ENCODE measurements around the gene GADD45G.

The GADD45G gene

GRCh38 chr9:89594811-89595550 is 9.8 kb upstream of the GADD45G start:
- H3K4me1 ChIP-seq (ENCODE audit: control insufficient read depth, low read depth, low read length) = peaks cover 8% of the 10 kb centered on the region
- no peak overlapping the region for H3K9ac ChIP-seq (ENCODE audit: low read length)
- H3K4me3 ChIP-seq (ENCODE audit: low read length) = no peak overlapping the region
- no peaks in the 10 kb centered on the region for H3K9me3 ChIP-seq (ENCODE audit: control insufficient read depth, low read depth, low read length)
- no peaks in the 10 kb centered on the region for H3K27me3 ChIP-seq (ENCODE audit: control insufficient read depth, insufficient read depth, low read length)
- no peak overlapping the region for H3K27ac ChIP-seq (ENCODE audit: low read length)
- no peaks in the 10 kb centered on the region for H3K36me3 ChIP-seq (ENCODE audit: control insufficient read depth, low read depth, low read length)

DNA sequence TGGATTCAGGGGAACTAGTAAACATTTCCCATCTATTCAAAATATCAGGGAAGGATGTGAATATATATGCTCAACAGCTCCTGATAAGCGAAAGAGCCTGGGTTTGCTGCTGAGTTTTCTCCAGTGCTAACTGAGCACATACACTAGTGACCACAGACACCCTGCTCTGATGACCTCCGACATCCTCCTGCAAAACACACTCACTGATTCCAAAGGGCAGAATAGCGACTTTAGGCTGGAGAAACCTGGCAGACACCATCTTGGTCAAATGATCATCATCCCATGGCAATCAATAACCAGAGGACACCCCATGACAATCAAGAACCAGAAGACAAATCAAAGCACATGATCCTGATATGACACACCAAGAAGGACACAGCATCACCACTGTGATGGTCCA is 9.2 kb upstream of the GADD45G start:
- Histone ChIP-seq H3K9ac (ENCODE audit: low read length) (no peak overlapping the region), H3K4me3 (ENCODE audit: low read length) (no peak overlapping the region), H3K9me3 (ENCODE audit: control insufficient read depth, low read depth, low read length) (no peaks in the 10 kb centered on the region), H3K4me1 (ENCODE audit: control insufficient read depth, low read depth, low read length) (peaks cover 8% of the 10 kb centered on the region), H3K27ac (ENCODE audit: low read length) (no peak overlapping the region), H3K27me3 (ENCODE audit: control insufficient read depth, insufficient read depth, low read length) (no peaks in the 10 kb centered on the region), H3K36me3 (ENCODE audit: control insufficient read depth, low read depth, low read length) (no peaks in the 10 kb centered on the region)

- H3K4me3 ChIP-seq (ENCODE audit: low read length) = no peak overlapping the region
- peaks cover 8% of the 10 kb centered on the region for H3K4me1 ChIP-seq (ENCODE audit: control insufficient read depth, low read depth, low read length)
- no peaks in the 10 kb centered on the region for H3K36me3 ChIP-seq (ENCODE audit: control insufficient read depth, low read depth, low read length)
- no peak overlapping the region for H3K9ac ChIP-seq (ENCODE audit: low read length)
- H3K9me3 ChIP-seq (ENCODE audit: control insufficient read depth, low read depth, low read length) = no peaks in the 10 kb centered on the region
- no peak overlapping the region for H3K27ac ChIP-seq (ENCODE audit: low read length)
- H3K27me3 ChIP-seq (ENCODE audit: control insufficient read depth, insufficient read depth, low read length) = no peaks in the 10 kb centered on the region
Observed at GRCh38 chr9:89596937-89597555, 7.8 kb upstream of the GADD45G start.

GRCh38 chr9:89597711-89598362 is 7.0 kb upstream of the GADD45G start:
- Histone ChIP-seq H3K27ac (ENCODE audit: low read length) (no peak overlapping the region), H3K4me3 (ENCODE audit: low read length) (no peak overlapping the region), H3K9me3 (ENCODE audit: control insufficient read depth, low read depth, low read length) (no peaks in the 10 kb centered on the region), H3K36me3 (ENCODE audit: control insufficient read depth, low read depth, low read length) (no peaks in the 10 kb centered on the region), H3K9ac (ENCODE audit: low read length) (no peak overlapping the region), H3K4me1 (ENCODE audit: control insufficient read depth, low read depth, low read length) (peaks cover 8% of the 10 kb centered on the region), H3K27me3 (ENCODE audit: control insufficient read depth, insufficient read depth, low read length) (no peaks in the 10 kb centered on the region)

- H3K9ac ChIP-seq (ENCODE audit: low read length) = no peak overlapping the region
- H3K27me3 ChIP-seq (ENCODE audit: control insufficient read depth, insufficient read depth, low read length) = peaks cover 3% of the 10 kb centered on the region
- no peaks in the 10 kb centered on the region for H3K36me3 ChIP-seq (ENCODE audit: control insufficient read depth, low read depth, low read length)
- no peak overlapping the region for H3K27ac ChIP-seq (ENCODE audit: low read length)
- H3K4me1 ChIP-seq (ENCODE audit: control insufficient read depth, low read depth, low read length) = peaks cover 7% of the 10 kb centered on the region
- no peak overlapping the region for H3K4me3 ChIP-seq (ENCODE audit: low read length)
- H3K9me3 ChIP-seq (ENCODE audit: control insufficient read depth, low read depth, low read length) = no peaks in the 10 kb centered on the region
Observed at GRCh38 chr9:89598363-89598713, 6.5 kb upstream of the GADD45G start.

DNA sequence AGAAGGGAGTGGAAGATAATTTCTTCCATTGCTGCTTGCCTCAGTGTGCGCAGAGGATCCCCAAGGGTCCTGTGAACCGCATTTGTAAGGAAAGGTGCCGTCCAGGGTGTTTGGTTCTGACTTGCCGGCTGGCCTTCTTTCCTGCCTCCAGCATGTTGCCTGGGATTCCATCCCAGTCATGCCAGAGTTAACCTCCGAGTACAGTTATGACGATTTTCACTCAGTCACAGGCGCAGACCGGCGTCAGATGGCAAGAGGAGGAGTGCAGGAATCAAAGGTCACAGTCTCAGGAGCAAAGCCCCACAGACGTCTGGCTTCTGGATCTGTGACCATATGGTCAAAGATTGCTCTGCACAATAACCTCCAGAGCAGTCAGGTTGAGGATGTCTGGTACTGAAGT is 5.9 kb upstream of the GADD45G start:
- no peak overlapping the region for H3K4me3 ChIP-seq (ENCODE audit: low read length)
- no peak overlapping the region for H3K9ac ChIP-seq (ENCODE audit: low read length)
- H3K27me3 ChIP-seq (ENCODE audit: control insufficient read depth, insufficient read depth, low read length) = peaks cover 5% of the 10 kb centered on the region
- no peak overlapping the region for H3K27ac ChIP-seq (ENCODE audit: low read length)
- peaks cover 6% of the 10 kb centered on the region for H3K4me1 ChIP-seq (ENCODE audit: control insufficient read depth, low read depth, low read length)
- no peaks in the 10 kb centered on the region for H3K36me3 ChIP-seq (ENCODE audit: control insufficient read depth, low read depth, low read length)
- H3K9me3 ChIP-seq (ENCODE audit: control insufficient read depth, low read depth, low read length) = no peaks in the 10 kb centered on the region

GRCh38 chr9:89600831-89601230 is 4.0 kb upstream of the GADD45G start:
- Histone ChIP-seq H3K36me3 (ENCODE audit: control insufficient read depth, low read depth, low read length) (no peaks in the 10 kb centered on the region), H3K27me3 (ENCODE audit: control insufficient read depth, insufficient read depth, low read length) (peaks cover 13% of the 10 kb centered on the region), H3K9ac (ENCODE audit: low read length) (no peak overlapping the region), H3K4me1 (ENCODE audit: control insufficient read depth, low read depth, low read length) (peaks cover 10% of the 10 kb centered on the region), H3K9me3 (ENCODE audit: control insufficient read depth, low read depth, low read length) (no peaks in the 10 kb centered on the region), H3K4me3 (ENCODE audit: low read length) (no peak overlapping the region), H3K27ac (ENCODE audit: low read length) (no peak overlapping the region)

- Histone ChIP-seq H3K27me3 (ENCODE audit: control insufficient read depth, insufficient read depth, low read length) (peaks cover 17% of the 10 kb centered on the region), H3K27ac (ENCODE audit: low read length) (no peak overlapping the region), H3K9me3 (ENCODE audit: control insufficient read depth, low read depth, low read length) (no peaks in the 10 kb centered on the region), H3K9ac (ENCODE audit: low read length) (no peak overlapping the region), H3K36me3 (ENCODE audit: control insufficient read depth, low read depth, low read length) (no peaks in the 10 kb centered on the region), H3K4me1 (ENCODE audit: control insufficient read depth, low read depth, low read length) (peaks cover 11% of the 10 kb centered on the region), H3K4me3 (ENCODE audit: low read length) (no peak overlapping the region)
Observed at GRCh38 chr9:89601306-89601705, 3.5 kb upstream of the GADD45G start.

DNA sequence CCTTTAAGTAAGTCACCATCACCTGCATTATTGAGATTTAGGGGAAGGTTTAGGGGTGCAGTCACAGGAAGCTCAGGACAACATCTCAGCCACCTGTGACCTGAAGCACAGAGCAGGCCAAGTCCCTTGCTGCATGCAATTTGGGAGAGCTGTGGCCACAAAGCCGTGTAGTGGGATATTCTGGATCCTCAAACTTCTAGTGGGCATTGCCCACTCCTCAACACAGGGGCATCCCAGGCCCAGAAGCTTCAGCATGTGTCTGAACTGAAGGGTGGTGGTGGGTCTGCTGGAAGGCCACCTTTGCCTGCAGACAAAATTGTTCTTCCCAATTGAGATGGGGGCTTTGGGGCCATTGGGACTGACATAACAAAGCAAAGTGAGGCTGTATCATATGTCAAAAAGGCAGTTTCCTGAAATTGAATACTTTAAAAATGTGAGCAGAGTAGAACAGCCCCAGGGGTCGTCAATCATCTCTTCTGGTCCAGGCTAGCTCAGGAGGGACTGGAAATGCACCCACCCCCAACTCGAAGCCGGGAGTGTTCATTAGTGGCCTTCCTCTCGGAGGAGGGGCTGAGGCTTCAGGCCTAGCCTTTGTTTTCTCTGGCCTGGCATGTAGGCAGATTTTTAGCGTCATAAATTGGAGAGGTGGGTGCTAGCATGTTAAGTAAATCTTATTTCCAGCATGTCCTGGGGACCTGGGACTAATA is 2.8 kb upstream of the GADD45G start:
- Histone ChIP-seq H3K9ac (ENCODE audit: low read length) (no peak overlapping the region), H3K4me1 (ENCODE audit: control insufficient read depth, low read depth, low read length) (peaks cover 17% of the 10 kb centered on the region), H3K27me3 (ENCODE audit: control insufficient read depth, insufficient read depth, low read length) (peaks cover 24% of the 10 kb centered on the region), H3K9me3 (ENCODE audit: control insufficient read depth, low read depth, low read length) (no peaks in the 10 kb centered on the region), H3K36me3 (ENCODE audit: control insufficient read depth, low read depth, low read length) (no peaks in the 10 kb centered on the region), H3K4me3 (ENCODE audit: low read length) (no peak overlapping the region), H3K27ac (ENCODE audit: low read length) (no peak overlapping the region)

DNA sequence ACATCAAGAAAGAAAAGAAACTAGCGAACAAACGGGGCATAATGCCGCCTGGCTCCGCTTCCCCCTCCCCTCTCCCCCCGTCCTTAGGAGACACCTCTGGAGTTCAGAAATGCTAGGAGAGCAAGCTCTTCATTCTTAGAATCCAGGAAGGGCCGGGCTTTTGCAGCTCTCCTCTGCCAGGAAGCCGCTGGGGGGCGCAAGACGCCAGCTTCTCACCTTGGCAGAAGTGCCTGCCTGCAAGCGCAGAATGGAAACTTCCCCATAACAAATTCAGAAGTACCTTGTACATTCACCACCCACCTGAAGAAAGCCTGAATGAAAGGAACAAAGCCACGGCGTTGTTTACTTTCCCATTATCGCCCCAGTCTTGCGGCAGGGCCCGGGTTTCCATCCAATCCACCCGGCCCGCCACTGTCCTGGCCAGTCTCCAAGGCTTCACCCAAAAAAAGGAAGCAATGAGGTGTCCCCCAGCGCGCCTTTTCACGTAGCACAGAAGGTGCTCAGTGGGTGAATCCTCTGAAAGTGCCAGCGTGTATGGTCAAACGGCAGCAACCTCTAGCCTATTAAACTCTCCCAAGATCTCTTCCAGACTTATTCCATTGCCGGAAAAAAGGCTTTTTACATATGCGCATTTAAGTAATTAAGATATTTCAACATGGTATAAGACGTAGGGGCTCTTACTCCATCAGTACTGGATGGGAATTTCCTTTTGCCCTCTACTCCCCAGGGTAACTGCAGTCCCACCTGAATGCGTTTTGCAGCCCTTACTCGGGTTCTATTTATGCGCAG is 1.6 kb upstream of the GADD45G start:
- H3K27ac ChIP-seq (ENCODE audit: low read length) = no peak overlapping the region
- H3K27me3 ChIP-seq (ENCODE audit: control insufficient read depth, insufficient read depth, low read length) = peaks cover 36% of the 10 kb centered on the region
- H3K4me1 ChIP-seq (ENCODE audit: control insufficient read depth, low read depth, low read length) = peaks cover 21% of the 10 kb centered on the region
- H3K4me3 ChIP-seq (ENCODE audit: low read length) = peak overlapping the region; percentile 57
- no peaks in the 10 kb centered on the region for H3K9me3 ChIP-seq (ENCODE audit: control insufficient read depth, low read depth, low read length)
- H3K36me3 ChIP-seq (ENCODE audit: control insufficient read depth, low read depth, low read length) = no peaks in the 10 kb centered on the region
- peak overlapping the region; percentile 54 for H3K9ac ChIP-seq (ENCODE audit: low read length)

Data from iPS-18a (cell line).